Stimulated activated CD4-positive, alpha-beta T cell treated with anti-CD3 and anti-CD28 coated beads, Interleukin-4, amount 100 ng/mL, for 48 hours (primary cell): Measurements from ENCODE around the gene MYOD1.
A peak's percentile ranks its signal among the peaks of the same experiment; 100 is the strongest.

ENCODE experiments used
- DNase-seq, 2 donors: peaks; one replicate each; pipeline ENCODE4 v3.0.0-alpha.2; 2020; ENCODE audit warnings: low read depth in 2 of 2

Gene MYOD1

GRCh38 chr11:17750013-17750800 lies 30.8 kb downstream of the MYOD1 start:
- no peak for DNase-seq

DNA sequence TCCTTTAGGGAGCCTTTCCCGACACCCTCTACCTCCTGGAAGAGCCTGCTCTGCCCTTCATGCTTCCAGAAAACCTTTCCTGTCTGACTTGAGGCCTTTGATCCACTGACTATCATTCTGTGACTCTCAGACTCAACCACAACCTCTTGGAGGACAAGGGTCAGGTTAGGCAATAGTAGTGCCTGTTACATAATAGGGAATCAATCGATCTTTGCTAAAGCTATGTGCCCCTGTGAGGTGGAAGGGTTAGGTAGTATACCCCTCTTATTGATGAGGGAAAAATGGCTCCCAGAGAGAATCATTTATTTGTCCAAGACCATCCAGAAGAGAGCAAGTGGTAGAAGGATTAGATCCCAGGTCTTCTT lies 31.4 kb downstream of the MYOD1 start:
- no peak for DNase-seq

DNA sequence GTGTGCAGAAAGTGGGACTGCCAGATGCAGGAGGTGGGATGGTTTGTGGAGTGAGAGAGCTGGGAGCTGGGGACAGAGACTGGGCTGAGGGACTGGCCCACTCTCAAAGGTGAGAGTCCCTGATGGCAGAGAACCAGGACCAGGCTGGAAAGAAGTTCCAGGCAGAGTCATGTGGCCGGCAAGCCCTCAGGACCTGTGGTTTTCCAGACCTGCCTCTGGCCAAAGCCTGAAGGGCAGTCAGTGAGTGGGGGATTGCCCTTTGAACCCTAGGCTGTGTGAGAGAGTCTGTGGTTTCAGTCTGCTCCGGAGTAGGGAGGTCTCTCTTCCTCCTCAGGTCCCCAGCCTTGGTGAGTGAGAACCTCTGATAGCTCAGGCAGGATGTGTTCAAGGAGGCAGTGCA lies 32.2 kb downstream of the MYOD1 start:
- no peak for DNase-seq

GRCh38 chr11:17752144-17752543 lies 32.8 kb downstream of the MYOD1 start:
- DNase-seq, result no peak

DNA sequence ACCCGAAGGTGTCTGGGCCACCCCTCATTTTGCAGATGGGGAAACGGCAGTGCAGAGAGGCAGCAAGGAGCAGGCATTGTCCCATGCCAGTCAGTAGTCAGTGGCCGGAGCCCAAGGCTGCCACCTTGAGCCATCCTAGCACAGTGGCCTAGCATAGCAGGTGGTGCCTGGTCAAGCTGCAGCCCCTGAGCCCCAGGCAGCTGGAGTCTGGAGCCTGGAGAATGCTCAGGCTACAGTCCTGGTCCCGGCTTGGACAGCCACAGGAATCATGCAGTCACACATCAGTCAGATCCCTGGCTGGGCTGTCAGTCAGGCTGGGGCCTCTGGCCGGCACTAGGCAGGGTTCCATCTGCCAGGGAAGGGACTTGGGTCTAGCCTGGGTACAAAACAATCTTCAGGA lies 33.8 kb downstream of the MYOD1 start:
- no peak for DNase-seq

GRCh38 chr11:17753641-17754040 lies 34.3 kb downstream of the MYOD1 start:
- no peak for DNase-seq

DNA sequence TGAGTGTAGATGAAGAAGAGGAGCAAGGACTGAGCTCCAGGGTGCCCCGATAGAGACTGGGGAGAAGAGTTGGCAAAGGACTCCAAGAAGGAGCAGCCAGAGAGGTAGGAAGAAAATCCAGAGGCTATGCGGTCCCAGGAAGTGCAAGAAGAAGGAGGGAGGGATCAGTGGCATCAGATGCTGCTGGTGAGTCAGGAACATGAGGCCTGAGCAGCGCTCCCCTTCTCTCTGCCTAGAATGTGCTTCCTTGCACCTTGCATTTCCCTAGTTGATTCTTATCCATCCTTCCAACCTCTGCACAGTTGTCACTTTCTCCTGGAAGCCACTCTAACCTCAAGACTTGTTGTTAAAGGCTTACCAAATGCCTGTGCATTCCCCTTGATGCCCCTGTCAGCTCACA lies 36.5 kb downstream of the MYOD1 start:
- DNase-seq, result no peak

- DNase-seq, result peak; percentile 14 to 15
Measured at GRCh38 chr11:17760102-17761029, 41.0 kb downstream of the MYOD1 start.

GRCh38 chr11:17762309-17762974 lies 43.1 kb downstream of the MYOD1 start:
- DNase-seq, result no peak

DNA sequence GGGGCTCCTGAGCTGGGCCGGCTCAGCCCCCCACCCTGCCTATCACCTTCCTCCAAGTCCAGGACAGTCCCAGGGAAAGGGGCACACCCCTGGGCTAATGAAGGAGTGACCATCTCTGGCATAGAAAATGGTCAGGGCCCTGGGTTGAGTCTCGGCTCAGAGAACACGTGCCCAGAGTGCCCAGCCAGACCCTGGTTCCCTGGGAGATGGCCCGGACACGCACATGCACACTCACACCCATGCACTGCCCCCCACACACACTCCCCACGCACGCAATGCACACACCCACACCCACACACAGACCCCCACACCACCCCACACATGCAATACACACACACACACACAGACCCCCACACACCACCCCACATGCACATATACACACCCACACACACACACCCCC lies 43.9 kb downstream of the MYOD1 start:
- DNase-seq, result no peak

DNA sequence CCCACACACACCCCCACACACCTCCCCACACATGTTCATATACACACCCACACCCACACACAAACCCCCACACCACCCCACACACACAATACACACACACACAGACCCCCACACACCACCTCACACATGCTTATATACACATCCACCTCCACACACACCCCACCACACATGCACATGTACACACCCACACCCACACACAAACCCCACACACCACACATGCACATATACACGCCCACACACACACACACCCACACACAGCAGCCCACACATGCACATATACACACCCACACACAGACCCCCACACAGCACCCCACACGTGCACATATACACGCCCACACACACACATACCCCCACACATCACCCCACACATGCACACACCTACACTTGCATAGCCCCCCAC lies 44.3 kb downstream of the MYOD1 start:
- no peak for DNase-seq

DNA sequence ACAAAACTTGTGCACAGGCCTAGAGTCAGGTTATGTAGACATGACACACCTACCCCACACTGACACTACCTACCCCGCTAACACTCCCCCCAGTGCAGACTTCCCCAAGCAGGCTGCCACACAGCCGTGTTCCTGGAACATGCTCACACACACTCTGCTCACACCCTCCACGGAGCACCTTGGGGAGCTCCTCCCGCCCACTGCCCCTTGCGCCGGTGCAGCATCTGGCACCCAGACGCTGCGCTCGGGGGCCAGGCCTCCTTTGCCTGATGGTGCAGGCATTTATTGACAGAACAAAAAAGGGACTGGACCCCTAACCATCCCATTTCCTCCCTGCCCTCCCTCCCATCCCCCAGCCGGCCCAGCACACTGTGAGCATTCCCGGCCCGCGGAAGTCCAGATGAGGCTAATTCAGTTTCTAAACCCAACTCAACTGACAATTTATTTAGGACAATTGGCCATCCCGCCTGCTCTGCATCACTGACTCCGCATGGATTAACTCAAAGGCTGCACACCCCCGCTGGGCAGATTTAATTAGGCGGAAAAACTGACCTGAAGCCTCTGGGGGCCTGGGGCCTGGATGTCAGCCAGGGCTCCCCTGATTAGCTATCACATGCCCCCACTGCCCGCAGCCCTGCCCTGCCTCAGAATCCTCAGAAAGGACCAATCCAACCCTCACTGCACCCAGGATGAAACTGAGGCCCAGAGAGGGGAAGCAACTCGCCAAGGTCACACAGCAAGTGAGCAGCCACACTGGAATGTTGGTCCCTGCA lies 45.3 kb downstream of the MYOD1 start:
- no peak for DNase-seq

DNA sequence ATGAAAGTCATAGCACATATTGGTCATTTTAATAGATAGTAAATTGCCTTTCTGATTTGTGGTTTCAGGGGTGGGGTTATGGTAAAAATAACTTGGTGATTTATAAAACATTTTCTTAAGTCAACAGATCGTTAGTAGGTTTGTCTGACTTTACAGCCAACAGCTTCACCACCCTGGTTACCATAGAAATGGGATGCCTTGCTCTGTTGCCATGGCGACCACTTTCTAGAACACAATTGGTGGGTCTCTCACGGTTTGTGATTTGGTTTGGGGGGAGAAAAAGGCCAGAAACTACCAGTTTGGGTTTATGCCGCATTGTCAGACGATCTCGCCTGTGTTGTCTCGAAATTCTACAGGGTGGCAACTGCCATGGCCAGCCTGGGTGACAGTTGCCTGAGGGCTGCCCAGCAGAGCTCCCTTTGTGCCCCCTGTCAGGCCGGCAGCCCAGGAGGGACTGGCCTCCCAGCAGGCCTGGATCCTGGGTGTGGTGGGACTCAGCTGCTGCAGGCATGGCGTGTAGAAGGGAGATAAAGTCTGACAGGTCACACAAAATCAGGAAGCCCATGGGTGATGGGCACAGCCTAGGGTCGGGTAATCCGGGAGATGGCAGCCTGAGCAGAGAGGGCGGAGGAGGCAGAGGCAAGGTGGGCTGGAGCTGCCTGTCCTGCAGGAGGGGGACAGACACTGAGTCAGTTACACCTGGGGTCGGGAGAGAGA lies 46.1 kb downstream of the MYOD1 start:
- no peak for DNase-seq

DNA sequence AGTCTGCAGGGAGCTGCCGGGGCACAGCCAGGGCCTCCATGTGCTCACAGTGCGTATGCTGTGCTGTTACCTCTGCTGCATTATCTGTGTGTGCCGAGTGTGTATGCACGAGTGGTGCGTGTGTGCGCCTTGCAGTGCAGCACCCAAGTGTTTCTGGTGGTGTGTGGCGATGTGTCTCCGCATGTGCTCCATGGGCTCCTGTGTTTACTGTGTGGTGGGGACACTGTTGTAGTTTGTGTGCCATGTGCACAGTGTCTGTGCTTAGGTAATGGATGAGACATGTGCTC lies 46.6 kb downstream of the MYOD1 start:
- DNase-seq, result no peak

- no peak for DNase-seq
Measured at GRCh38 chr11:17766590-17766989, 47.2 kb downstream of the MYOD1 start.

- DNase-seq, result no peak
Measured at GRCh38 chr11:17767301-17767885, 48.0 kb downstream of the MYOD1 start.

GRCh38 chr11:17767914-17768313 lies 48.5 kb downstream of the MYOD1 start:
- no peak for DNase-seq

DNA sequence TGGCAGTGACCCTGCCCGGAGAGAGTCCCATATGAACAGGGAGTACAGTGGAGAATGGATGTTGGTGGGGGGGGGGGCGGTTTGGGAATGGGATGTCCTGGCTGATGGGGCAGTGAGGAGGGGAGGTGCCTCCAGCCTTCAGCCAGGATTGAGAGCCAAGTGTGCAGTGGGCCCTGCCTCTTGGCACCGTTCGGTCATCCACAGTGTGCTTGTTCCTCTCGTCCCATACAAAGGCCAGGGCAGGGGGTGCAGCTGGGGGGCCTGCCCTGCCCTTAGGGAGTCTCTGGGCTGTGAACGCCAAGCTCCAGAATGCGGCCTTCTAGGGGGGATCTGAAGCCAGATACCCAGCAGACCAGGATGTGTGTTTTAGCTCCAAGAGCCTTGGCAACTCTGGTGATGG lies 49.2 kb downstream of the MYOD1 start:
- DNase-seq, result no peak

DNA sequence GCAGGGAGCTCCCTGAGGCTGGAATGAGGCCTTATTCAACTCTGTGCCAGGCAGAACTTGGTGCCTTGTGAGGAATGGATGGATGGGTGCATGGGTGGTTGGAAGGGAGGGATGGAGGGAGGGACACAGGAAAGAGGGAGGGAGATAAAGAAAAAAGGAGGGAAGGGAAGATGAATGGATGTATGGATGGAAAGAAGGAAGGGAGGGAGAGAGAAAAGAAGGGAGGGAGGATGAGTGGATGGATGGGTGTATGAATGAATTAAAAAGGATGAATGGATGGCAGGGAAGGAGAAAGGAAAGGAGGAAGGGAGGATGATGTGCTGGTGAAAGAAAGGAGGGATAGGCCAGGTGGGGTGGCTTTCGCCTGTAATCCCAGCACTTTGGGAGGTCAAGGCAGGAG lies 49.8 kb downstream of the MYOD1 start:
- no peak for DNase-seq

GRCh38 chr11:17770048-17770652 lies 50.8 kb downstream of the MYOD1 start:
- DNase-seq, result peak in 1 of 2 donors; percentile 6
